Transverse colon (tissue), 4 donors: ENCODE data around the gene ERGIC1.

Experiments
- EP300 ChIP-seq: sonication (generic); formaldehyde crosslinking; IDR thresholded peaks from one replicate; pipeline ENCODE4 v1.6.1; 2017; ENCODE audit warnings: antibody characterized with exemption, low read depth
- POLR2A ChIP-seq: fragments of 450-650 bp; IDR thresholded peaks from one replicate; pipeline ENCODE4 v1.6.1; 2016; ENCODE audit warnings: antibody characterized with exemption, mild to moderate bottlenecking, moderate library complexity
- POLR2AphosphoS5 ChIP-seq, 3 donors: sonication (generic); formaldehyde crosslinking; IDR thresholded peaks; one replicate each; pipeline ENCODE4 v1.6.1; 2016; ENCODE audit warnings: antibody characterized with exemption in 3 of 3
- TF ChIP-seq, protein P1 (sequence below), 5 experiments: fragments of 200-600 bp in 3 of 5; fragments of 450-650 bp in 2 of 5; sonication (generic) in 3 of 5; IDR thresholded peaks; 1 replicate in 2 of 5; 2 replicates in 3 of 5; pipeline ENCODE4 v1.5.1; 2016 to 2017; ENCODE audit warnings: antibody characterized with exemption in 5 of 5, inconsistent platforms in 3 of 5, mild to moderate bottlenecking in 2 of 5, moderate library complexity in 1 of 5

DNA sequence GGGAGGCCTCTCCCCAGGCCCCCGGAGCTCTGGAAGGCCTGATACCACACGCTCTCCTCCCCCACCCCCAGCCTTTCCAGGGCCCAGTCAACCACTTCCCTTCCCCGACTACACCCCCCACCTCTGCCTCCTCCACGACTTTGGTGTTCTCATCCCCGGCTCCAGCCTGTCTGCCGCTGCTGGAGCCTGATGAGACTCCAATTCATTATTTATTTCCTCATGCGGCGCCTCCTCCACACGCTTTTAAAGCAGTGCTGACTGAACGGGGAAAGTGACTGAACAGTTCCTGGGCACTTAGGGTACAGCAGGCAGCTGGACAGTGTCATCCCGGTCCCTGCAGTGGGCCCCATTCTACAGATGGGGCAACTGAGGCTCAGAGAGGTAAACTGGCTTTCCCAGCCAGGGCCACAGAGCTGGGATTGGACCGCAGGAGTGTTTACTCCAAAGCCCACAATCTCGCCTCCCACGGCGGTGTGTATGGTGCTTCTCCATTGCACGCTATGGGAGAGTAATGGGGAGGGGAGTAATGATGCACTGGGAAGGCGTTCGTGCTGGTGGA is 109.3 kb downstream of the ERGIC1 start:
- no peak for TF ChIP-seq POLR2AphosphoS5 (IDR thresholded peaks at IDR 0.05)
- TF ChIP-seq, protein P1, sequence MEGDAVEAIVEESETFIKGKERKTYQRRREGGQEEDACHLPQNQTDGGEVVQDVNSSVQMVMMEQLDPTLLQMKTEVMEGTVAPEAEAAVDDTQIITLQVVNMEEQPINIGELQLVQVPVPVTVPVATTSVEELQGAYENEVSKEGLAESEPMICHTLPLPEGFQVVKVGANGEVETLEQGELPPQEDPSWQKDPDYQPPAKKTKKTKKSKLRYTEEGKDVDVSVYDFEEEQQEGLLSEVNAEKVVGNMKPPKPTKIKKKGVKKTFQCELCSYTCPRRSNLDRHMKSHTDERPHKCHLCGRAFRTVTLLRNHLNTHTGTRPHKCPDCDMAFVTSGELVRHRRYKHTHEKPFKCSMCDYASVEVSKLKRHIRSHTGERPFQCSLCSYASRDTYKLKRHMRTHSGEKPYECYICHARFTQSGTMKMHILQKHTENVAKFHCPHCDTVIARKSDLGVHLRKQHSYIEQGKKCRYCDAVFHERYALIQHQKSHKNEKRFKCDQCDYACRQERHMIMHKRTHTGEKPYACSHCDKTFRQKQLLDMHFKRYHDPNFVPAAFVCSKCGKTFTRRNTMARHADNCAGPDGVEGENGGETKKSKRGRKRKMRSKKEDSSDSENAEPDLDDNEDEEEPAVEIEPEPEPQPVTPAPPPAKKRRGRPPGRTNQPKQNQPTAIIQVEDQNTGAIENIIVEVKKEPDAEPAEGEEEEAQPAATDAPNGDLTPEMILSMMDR (IDR thresholded peaks at IDR 0.05), result no peak
- TF ChIP-seq EP300, result no peak
- TF ChIP-seq POLR2A, result no peak
